GM12878 (cell line): ENCODE results near the gene CYS1. TPM values are rescaled to one million over a fixed set of nuclear protein-coding genes. Genes with fewer than 3 reads are reported as not detected.

Experiments
- CHD4 ChIP-seq: fragments of 200-600 bp; sonication (generic); IDR thresholded peaks from 2 replicates; pipeline ENCODE4 v1.6.1; 2016; ENCODE audit warnings: mild to moderate bottlenecking
- EED ChIP-seq: sonication (generic); IDR thresholded peaks from 2 replicates; pipeline ENCODE4 v1.6.1; 2016; ENCODE audit warnings: antibody characterized with exemption, low read depth
- FOXK2 ChIP-seq: fragments of 450-650 bp; IDR thresholded peaks from 2 replicates; pipeline ENCODE4 v1.6.1; 2017; ENCODE audit warnings: mild to moderate bottlenecking, moderate library complexity
- IRF3 ChIP-seq: fragments of 450-650 bp; IDR thresholded peaks from 2 replicates; pipeline ENCODE4 v1.6.1; 2014; ENCODE audit warnings: mild to moderate bottlenecking
- JUNB ChIP-seq: IDR thresholded peaks from 2 replicates; pipeline ENCODE4 v1.6.1; 2016; ENCODE audit warnings: antibody characterized with exemption, mild to moderate bottlenecking
- MEF2B ChIP-seq: fragments of 450-650 bp; IDR thresholded peaks from 2 replicates; pipeline ENCODE4 v1.6.1; 2018; ENCODE audit warnings: mild to moderate bottlenecking, moderate library complexity; ENCODE audit not compliant: partially characterized antibody, poor library complexity, severe bottlenecking
- TCF12 ChIP-seq: IDR thresholded peaks from 2 replicates; pipeline ENCODE4 v1.6.1; 2011; ENCODE audit warnings: low read depth, mild to moderate bottlenecking, low read length
- ZNF592 ChIP-seq: fragments of 450-650 bp; IDR thresholded peaks from 2 replicates; pipeline ENCODE4 v1.6.1; 2017; ENCODE audit warnings: mild to moderate bottlenecking, moderate library complexity
- polyA plus RNA-seq, 11 experiments: library from polyadenylated mRNA; depleted of rRNA in 4 of 11; unstranded in 6 of 11; stranded (reverse) in 5 of 11; fragments of >200 nt; fragmentation: Nextera tagmentation in 4 of 11; fragmentation: Illumina TruSeq in 1 of 11; extraction: Ambion mirVana in 4 of 11; extraction: Trizol in 1 of 11; gene quantifications; 1 replicate in 1 of 11; 2 replicates in 10 of 11; pipeline versions ENCODE4 v1.2.1 to v1.2.3, GENCODE V29; 2011 to 2016; ENCODE audit warnings: inconsistent platforms in 2 of 11, missing spikeins in 2 of 11, low read depth in 1 of 11
- total RNA-seq, 4 experiments: library from RNA; depleted of rRNA in 3 of 4; stranded (reverse); fragments of >200 nt in 3 of 4; fragmentation: Illumina TruSeq in 1 of 4; extraction: Trizol in 1 of 4; gene quantifications; 2 replicates each; pipeline versions ENCODE4 v1.2.1 to v1.2.3, GENCODE V29; 2013 to 2021
- TF ChIP-seq, protein P1 (sequence below): IDR thresholded peaks from 2 replicates; pipeline ENCODE4 v1.6.1; 2011; ENCODE audit warnings: low read depth, mild to moderate bottlenecking, low read length, moderate library complexity, borderline replicate concordance; ENCODE audit errors: extremely low read depth
- TF ChIP-seq, protein P2 (sequence below): fragments of 450-650 bp; conservative IDR thresholded peaks from 2 replicates; pipeline ENCODE4 v1.6.1; 2017; ENCODE audit warnings: mild to moderate bottlenecking, moderate library complexity

Gene CYS1
- total and polyA plus RNA-seq, 10 of the 15 experiments (the other 5 are each of a cell fraction or from before 2014, with no cell fraction given) = 0.35 to 6.4 (median 2.5) TPM

- no peak for TF ChIP-seq ZNF592
- no peak for TF ChIP-seq MEF2B
- no peak for TF ChIP-seq FOXK2
- TF ChIP-seq CHD4 = no peak
- TF ChIP-seq JUNB = no peak
- TF ChIP-seq, protein P1, sequence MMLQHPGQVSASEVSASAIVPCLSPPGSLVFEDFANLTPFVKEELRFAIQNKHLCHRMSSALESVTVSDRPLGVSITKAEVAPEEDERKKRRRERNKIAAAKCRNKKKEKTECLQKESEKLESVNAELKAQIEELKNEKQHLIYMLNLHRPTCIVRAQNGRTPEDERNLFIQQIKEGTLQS = no peak
- no peak for TF ChIP-seq EED
- TF ChIP-seq TCF12 = no peak
- TF ChIP-seq, protein P2, sequence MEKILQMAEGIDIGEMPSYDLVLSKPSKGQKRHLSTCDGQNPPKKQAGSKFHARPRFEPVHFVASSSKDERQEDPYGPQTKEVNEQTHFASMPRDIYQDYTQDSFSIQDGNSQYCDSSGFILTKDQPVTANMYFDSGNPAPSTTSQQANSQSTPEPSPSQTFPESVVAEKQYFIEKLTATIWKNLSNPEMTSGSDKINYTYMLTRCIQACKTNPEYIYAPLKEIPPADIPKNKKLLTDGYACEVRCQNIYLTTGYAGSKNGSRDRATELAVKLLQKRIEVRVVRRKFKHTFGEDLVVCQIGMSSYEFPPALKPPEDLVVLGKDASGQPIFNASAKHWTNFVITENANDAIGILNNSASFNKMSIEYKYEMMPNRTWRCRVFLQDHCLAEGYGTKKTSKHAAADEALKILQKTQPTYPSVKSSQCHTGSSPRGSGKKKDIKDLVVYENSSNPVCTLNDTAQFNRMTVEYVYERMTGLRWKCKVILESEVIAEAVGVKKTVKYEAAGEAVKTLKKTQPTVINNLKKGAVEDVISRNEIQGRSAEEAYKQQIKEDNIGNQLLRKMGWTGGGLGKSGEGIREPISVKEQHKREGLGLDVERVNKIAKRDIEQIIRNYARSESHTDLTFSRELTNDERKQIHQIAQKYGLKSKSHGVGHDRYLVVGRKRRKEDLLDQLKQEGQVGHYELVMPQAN = no peak
- no peak for TF ChIP-seq IRF3
- TF ChIP-seq, all 136 proteins: peak for 0
These were observed 62.8 kb downstream of the CYS1 start (continued) for GRCh38 chr2:10017313-10017941.
